Activated CD4-positive, alpha-beta T cell treated with anti-CD3 and anti-CD28 coated beads, Interleukin-2, amount 50 U/mL, for 1 hour (primary cell): ENCODE data around the gene RPP30.
"Not testable (repeated sequence)": the region's sequence is repeated elsewhere in the genome, so short reads cannot be mapped to it uniquely, and the experiment has no call there.

Experiments used
- DNase-seq: peaks from one replicate; pipeline ENCODE4 v3.0.0-alpha.2; 2020

Gene RPP30

DNA sequence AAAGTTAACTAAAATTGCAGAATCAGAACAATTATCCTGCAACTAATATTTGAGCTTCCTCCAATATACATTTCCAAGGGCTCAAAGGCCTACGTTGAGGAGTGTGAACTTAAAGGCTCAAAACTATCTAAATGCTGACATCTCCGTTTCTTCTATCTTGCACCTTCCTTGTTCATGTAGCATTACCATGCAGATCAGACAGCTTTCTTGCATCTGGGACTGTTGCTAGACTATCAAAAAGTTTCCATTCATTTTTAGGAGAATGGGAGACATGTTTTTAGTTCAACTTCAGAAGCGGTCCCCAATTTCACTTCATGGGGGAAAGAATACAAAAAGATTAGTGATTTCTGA is 46.2 kb downstream of the RPP30 start:
- DNase-seq, result no peak

DNA sequence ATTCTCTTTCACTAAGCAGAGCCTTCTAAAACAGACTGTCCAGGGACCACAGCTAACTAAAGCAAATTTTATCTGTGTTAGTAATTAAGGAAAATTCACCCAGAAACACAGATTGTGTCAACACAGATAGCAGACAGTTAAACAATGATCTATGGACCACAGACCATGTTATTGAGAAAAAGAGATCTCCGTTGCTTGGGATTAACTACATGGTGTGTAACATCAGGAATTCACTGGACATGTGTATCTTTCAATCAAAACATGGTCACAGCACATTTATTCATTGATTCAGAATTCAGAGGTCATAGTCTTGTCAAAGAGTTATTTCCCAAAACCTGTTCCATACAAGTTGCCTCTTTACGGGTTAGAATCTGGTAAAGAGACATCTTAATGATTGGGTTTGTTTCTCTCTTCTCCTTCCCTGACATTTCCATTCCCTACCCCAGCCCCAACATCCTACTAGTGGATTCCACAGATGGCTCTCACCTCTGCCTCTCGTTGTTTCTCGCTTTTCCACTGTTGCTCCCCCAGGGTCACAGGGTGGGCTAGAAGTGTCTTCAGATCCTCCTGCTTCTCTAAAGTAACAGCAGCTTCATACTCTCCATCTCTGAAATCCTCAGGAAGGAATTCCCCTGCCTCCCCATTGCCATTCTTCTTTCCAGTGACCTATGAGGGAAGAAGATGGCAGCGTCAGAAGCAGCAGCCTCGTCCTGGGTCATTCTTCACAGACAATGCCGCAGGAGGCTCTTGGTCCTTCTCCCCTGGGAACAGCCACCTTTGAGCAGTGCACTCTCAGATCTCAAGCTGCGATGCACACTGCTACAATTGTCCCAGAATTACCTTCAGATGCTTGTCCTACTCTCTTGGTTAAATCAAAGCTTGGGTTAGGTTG is 48.2 kb downstream of the RPP30 start:
- no peak for DNase-seq

DNA sequence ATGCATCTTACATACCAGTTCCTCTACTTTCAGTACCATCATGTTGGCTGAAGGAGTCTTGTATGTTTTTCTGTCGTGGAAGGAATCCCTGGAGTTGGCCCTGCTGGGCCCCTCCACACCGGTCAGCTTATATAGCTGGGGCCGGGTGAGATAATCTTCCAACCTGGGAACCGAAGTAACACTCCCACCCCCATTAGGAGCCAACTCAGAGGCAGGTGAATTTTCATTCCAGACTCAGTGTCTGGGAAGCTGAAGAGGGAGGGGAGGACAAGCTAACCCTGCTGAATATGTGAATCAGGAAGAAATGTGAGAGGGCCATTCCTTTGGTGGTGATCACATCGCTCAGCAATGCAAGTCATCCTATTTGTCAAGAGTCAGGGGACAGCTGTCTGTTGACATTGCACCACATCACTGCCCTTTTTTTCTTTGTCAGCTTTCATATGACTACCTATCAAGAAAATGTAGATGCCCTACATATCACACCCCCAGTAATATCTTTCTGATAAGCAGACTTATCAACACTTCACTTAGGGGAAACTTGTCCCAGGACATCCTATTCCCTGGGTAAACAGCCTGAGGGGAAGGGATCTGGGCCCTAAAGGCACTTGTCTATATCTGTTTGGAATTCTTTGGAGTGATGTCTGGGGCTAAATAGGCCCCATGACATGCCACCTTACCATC is 49.4 kb downstream of the RPP30 start, which contains the start of gene ANKRD1:
TSS of gene ANKRD1 (minus strand) at position 102 of the 681 bp plus-strand sequence. CDS start at position 42, 60 bp downstream.
- DNase-seq, result no peak

DNA sequence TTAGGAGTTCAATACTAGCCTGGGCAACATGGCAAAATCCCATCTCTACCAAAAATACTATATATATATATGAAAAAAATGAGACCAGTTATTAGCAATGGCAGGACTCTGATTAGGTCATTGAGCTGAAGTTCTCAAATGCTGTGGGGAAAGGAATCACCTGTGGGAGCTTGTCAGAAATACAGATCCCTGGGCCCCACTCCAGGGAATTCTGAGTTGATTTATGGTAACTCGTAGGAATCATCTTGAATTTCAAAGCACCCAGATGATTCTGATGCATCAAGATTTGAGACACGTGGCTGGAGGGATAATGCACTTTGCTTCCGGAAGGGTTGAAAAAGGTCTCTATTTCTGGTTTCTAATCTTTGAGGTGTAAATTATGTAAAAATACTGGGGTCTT is 50.1 kb downstream of the RPP30 start:
- no peak for DNase-seq

DNA sequence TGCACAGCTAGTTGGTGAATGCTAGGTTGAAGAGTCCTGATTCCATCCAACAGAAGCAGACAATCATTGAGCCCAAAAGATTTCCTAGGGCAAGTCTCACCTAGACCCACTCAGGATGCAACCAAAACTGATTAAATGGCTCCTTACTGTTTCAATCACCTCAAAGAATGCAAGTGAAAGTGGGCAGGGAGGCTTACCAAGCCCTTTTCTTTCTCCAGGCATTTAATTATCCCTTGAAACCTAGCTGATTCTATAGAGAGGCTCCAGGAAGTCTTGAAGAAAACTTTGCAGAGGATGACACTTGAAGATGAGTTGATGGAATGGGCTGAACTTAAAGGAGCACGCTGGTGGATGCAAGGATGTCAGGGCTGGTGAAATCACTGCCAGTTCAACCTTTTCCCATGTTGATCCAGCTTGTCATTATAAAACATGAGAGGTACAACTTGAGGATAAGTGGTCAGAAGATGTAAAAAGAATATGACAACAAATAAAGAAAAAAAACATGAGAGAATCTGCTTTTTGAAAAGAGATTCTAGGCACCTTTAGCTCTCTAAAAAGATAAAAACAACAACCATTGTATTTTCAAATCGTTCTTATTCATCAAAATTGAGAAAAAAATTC is 51.4 kb downstream of the RPP30 start:
- no peak for DNase-seq

DNA sequence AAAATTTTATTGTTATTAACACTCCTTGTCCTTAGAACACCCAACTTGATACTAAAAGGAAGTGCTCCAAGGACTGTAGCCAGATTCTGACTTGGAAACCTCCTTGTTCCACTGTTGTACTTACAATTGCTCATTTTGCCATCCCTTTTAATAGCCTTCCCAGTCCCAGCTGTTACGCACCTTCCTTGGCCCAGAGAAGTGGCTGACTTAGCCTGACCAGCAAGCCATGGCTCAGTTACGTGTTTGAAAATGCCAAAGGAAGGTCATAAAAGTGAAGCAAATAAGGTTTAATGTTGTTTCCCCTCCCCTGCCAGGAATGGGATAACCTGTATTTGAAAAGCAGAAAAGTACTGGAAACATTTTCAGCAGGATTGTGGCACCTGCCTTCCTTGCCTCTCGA is 52.8 kb downstream of the RPP30 start:
- no peak for DNase-seq

DNA sequence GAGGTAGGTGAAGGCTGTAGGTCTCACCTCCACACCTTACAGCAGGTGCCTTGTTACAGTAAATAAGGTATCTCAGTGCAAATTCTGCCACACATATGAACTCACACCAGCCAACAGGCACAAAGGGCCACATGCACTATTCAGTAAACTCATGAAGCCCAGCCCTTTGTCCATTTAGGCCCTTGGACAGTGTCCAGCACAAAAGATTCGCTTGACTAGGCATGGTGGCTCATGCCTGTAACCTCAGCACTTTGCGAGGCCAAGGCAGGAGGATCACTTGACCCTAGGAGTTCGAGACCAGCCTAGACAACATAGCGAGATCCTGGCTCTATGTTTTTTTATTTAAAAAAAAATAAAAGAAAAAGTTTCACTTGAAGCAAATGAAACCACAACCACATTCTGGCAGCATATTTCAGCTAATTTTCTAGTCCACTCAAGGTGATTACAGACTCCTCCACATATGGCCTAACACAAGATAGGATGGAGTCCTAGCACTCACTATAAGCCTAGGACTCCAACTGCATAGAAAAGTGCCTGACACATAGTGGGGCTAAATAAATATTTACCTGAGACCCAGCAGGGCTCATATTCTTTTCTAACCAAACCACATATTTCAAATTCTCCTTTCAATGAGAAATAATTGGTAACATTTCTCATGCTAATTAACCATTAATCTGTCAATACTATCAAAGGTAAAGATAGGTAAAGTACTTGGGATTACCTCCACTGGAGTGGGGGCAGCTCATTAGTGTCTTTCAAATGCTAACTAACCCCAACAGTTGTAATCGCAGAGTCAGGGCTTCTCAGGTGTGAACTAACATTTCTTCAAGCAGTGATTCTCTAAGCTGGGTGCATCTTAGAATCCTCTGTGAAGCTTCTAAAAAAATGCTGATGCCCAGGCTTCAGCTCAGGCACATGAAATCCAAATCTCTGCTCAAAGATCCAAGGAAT is 53.6 kb downstream of the RPP30 start:
- DNase-seq, result no peak

DNA sequence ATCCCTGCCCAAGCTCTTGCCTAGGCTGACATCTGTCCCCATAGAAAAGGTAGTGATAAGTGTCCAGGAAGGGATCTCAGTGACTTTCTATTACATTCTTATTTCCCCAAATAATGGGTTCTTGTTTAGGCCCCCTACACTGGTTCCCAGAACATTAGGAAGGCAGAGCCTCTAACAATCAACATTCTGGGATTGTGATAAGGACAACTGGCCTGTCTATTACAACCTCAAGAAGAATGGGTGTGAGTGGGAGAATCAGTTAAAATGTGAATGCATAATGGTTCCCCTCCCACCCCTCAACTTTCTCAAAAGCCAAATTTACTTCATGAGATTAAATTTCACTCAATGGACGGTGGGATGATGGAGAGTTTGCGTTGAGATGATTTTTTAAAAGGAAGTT is 55.5 kb downstream of the RPP30 start:
- no peak for DNase-seq

DNA sequence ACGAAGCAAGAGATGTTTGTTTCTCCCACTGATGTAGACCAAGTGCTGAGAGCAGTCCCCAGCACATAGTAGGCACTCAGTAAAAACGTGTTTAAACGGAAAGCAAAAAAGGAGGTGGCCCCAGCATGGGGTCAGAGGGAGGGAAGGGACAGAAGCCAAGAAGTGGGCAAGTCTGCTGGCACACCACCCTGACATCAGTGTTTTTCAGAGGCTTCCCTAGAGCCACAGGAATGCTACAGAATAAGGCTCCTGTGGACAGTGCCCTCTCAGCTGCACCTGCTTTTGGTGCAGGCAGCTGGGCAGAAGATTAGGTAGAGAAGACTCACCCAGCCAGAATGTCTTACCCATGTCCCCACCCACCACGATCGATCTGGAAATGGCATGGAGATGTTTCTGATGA is 57.4 kb downstream of the RPP30 start:
- DNase-seq, result no peak

DNA sequence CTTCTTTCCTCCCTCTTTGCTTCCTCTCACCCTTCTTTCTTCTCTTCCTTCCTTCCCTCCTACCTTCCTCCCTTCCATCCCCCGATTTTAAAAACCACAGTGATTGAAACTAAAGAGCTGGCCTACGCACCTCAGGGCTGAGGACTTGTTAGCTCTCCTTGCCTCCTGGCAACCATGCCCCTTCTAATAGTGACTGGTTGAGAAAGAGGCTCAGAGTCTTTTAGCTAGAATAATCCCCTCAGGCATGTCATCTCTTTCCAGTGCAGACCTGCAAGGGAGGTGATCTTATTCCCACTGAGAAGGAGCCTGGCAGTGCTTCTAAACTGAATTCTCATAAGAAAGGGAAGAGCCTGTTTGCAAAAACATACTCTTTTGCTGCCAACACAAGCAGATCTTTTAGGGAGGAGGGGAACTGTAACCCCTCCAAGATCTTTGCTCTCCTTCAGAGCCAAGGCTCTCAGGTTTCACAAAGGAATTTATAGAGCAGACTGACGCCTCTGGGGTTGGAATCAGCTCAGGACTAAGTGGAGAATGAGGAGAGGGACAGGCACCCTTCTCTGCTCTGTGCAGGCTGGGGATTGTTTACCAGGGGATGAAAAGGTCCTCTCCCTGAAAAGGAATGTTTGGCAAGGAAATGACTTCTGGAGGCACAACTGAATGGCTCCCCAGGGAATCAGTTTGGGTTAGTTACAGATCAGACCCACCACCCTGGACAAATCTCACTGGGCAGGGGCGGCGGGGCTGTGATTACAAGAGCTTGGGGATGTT is 58.5 kb downstream of the RPP30 start:
- DNase-seq, result no peak

DNA sequence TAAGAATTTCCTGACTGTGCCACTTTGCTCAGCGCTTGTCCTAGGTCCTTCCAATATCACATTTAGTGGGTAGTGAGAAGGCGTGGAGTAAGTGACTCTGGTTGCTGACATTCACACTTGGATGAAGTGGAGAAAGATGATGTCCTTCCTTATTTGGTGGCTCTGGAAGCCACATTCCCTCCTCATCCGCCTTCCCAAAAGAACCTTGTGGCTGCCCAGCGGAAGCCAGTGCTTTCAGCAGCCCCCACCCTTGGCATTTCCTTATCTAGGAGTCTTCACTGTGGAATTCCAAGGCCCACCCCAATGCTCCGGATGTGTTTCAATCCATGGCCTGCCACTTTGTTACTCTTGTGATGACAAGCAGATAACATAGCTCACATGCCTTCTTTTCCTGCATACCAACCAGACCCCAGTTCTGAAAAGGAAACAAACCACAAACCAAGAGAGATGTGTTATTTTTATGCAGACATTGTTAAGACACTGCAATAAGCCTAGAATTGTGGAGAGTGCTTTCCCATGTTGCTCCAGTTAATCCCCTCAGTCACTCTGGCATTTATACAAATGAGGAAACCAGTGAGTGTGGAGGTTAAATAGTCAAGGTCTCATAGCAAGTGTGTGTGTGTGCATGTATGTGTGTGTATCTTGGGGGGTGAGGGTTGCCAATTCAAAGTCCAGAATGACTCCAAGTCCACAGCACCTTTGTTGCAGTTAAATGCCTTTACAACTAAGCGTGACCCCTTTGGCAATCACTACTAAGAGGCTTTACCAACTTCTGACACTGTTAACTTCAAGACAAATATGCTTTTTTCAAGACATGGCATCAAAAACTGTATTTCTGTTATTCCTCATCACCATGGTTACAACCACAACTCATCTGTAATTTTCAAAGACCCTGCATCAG is 59.4 kb downstream of the RPP30 start:
- DNase-seq, result no peak

DNA sequence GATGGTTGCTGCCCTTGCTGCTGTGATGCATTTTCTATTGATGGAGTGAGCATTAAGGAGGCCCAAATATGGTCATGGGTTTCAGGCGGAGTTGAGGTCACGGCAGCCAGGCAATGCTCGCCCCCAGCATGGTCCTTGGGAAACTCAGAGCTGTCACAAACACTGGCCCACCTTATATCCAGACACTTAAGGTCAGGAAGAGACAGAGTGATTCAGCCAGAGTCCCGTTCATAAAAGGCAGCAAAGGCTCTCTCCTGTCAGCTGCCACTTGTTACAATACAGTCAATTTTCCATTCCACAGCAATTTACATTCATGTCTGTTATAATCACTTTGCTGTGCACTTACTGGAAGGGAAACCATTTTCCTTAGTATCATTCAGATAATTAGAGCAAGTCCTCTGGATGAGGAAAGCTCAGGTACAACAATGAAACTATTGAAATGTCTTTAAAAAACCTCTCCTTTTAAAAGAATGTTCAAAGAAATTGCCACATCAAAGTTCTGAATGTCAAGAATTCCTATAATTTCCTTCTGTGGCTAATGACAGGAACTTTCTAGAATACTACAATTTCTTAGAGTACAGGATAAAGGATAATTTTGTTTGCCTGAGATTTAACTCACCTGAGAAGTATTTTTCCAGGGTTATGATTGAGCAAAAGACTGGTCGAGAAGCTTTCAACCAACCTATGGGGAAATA is 64.0 kb downstream of the RPP30 start:
- DNase-seq, result no peak

DNA sequence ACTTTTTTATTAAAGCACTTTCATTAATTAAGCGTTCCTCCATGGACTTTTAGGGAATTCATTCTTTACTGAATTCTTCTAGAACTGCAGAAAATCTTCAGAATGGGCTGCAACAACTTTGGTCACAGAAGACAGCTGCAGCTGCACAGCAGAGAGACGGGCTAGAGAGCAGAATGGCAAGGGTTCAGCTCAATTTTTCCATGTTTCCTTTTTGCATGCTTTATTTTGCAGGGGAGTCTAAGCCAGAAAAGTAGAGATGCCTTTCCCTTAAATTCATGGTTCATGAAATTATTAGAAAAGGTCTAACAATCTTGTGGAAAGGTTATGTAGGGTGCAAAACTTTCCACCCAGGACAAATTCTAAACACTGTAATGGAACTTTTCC is 64.5 kb downstream of the RPP30 start:
- DNase-seq, result no peak

DNA sequence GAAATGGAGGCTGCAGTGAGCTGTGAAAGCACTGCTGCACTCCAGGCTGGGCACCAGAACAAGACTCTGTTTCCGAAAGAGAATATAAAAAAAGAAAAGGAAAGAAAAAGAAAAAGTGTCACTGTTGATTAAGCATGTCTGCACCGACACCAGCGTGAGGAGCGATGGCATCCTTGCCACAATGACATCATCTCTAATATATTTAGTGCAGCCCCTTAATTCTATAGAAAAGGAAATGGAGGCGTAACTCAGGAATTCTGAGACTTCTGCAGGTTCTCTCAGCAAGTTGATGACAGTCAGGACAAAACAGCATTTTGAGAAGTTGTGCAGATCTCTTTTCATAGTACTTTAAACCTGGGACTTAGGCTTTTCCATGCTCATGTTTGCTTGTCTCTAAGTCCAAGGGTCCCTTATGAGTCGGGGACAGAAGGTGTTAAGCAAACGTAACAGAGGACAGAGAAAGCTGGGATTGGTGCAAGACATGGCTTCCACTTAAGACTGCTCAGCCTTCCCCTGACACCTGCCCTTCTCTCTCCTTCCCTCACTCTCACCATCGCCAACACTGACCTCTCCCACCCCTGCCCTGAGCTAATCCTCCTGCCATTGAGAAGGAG is 66.0 kb downstream of the RPP30 start:
- no peak for DNase-seq

DNA sequence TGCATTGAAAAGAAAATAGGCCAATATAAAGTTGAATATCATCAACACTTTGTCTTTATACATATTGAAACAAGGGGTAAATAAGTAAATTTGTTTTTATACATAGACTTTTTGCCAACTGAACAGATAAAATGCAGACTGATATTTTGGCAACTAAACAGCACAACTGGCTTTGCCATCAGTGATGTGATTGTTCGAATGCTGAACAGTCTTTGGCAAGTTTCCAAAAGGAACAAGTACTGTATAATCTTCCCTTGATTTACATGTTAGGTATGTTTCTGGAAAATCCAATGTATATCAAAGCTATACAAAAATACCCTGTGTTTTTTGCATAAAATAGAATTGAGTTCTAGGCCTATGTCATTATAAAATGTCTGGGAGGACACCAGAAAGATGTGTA is 67.3 kb downstream of the RPP30 start:
- DNase-seq, result no peak

DNA sequence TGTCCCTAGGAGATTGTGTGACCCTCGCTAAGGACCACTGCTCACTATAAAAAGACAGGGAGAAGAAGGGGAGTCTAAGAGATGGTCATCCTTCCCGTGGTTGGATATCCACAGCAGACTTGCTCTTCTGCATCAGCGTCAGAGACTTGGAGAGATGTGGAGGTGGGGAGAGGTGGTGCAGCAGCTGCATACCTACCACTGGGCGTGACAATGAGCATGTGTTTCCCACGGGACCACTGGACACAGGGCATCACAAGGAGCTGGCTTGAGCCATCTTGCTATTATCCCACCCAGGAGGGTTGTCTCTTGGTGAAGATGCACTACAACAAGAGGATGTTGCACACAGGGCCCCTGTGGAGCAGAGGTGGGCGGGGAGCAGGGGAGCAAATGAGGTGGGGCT is 67.9 kb downstream of the RPP30 start:
- no peak for DNase-seq

DNA sequence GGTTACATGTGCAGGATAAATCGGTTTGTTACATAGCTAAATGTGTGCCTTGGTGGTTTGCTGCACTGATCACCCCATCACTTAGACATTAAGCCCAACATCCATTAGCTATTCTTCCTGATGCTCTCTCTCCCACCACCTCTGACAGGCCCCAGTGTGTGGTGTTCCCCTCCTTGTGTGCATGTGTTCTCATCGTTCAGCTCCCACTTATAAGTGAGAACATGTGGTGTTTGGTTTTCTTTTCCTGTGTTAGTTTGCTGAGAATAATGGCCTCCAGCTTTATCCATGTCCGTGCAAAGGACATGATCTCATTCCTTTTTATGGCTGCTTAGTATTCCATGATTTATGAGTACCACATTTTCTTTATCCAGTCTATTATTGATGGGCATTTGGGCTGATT is 71.2 kb downstream of the RPP30 start:
- DNase-seq, result not testable (repeated sequence)

DNA sequence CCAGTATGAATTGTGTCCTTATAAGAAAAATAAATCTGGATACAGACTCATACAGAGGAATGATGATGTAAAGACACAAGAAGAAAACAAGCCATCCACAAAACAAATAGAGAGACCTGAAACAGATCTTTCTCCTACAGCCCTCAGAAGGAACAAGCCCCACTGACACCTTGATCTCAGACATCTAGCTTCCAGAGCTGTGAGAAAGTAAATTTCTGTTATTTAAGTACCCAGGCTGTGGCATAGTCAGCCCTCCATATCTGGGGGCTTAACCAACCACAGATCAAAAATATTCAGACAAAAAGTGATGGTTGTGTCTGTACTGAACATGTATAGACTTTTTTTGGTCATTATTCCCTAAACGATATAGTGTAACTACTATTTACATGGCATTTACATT is 73.0 kb downstream of the RPP30 start:
- no peak for DNase-seq

DNA sequence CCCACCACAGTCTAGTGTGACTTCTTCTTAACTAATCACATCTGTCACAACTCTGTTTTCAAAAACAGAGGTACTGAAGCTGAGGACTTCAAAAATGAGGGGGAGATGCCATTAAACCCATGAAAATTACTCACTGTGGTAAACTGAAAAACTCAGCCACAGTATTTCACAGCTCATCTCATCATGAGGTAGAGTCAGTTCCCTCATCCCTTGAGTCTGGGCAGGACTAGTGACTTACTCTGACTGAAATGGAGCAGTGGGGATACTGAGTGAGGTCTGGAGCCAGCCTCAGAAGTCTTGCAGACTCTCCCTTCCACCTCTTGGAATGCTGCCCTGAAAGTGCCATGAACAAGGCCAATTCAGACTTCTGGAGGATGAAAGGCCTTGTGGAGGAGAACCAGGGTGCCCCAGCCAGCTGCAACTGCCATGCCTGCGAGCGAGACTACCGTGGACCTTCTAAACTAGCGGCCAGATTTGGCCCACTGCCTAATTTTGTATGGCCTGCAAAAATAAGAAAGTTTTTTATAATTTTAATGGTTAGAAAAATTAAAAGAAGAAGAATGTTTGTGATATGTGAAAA is 73.8 kb downstream of the RPP30 start:
- DNase-seq, result no peak
